OCI-LY7 (cell line): ENCODE results near the gene ST6GALNAC6. TPM values are rescaled to one million over a fixed set of nuclear protein-coding genes. Genes with fewer than 3 reads are reported as not detected.

Source experiments
- BruUV-seq: library from RNA; stranded (reverse); fragments of 400-500 nt; replicated peaks from 2 replicates; lab custom pipeline; 2021; lab: Mats Ljungman, UMichigan
- CTCF ChIA-PET: fragments of 300-600 bp; sonication (Branson Sonifier 250); formaldehyde crosslinking; loops from one replicate; lab custom pipeline; 2022; ENCODE audit warnings: antibody characterized with exemption; ENCODE audit not compliant: unreplicated experiment; lab: Charles Lee
- POLR2A ChIA-PET: fragments of 300-600 bp; sonication (Branson Sonifier 250); formaldehyde crosslinking; loops from one replicate; lab custom pipeline; 2022; ENCODE audit warnings: antibody characterized with exemption; lab: Charles Lee
- DNase-seq: peaks from one replicate; pipeline ENCODE4 v3.0.0-alpha.2; 2015; ENCODE audit warnings: low spot score
- H2AFZ ChIP-seq: fragments of 200-600 bp; sonication (generic), shearing (Covaris generic); 2 replicates; pipeline ENCODE4 v1.6.1; 2014; ENCODE audit warnings: mild to moderate bottlenecking, antibody characterized with exemption, low read length, moderate library complexity
- H3K27ac ChIP-seq: fragments of 200-600 bp; sonication (generic); 2 replicates; pipeline ENCODE4 v1.5.1; 2014; ENCODE audit warnings: mixed run types, low read depth, mild to moderate bottlenecking, moderate library complexity, low read length, inconsistent platforms; ENCODE audit not compliant: poor library complexity, severe bottlenecking
- H3K36me3 ChIP-seq: fragments of 200-600 bp; sonication (generic); 2 replicates; pipeline ENCODE4 v1.6.1; 2014; ENCODE audit warnings: mild to moderate bottlenecking, antibody characterized with exemption, low read length, moderate library complexity, mixed read lengths; ENCODE audit not compliant: insufficient read depth
- H3K4me1 ChIP-seq: fragments of 200-600 bp; sonication (generic); 2 replicates; pipeline ENCODE4 v1.5.1; 2014; ENCODE audit warnings: mild to moderate bottlenecking, low read length; ENCODE audit not compliant: insufficient read depth, poor library complexity, severe bottlenecking
- H3K4me2 ChIP-seq: fragments of 200-600 bp; sonication (generic); 2 replicates; pipeline ENCODE4 v1.6.1; 2014; ENCODE audit warnings: mild to moderate bottlenecking, low read length
- H3K4me3 ChIP-seq: fragments of 200-600 bp; sonication (generic); 2 replicates; pipeline ENCODE4 v1.5.1; 2014; ENCODE audit warnings: mild to moderate bottlenecking, low read depth, low read length; ENCODE audit not compliant: poor library complexity, severe bottlenecking
- H3K79me2 ChIP-seq: fragments of 200-600 bp; sonication (generic); 2 replicates; pipeline ENCODE4 v1.6.1; 2016; ENCODE audit warnings: low read depth, mild to moderate bottlenecking, low read length, moderate library complexity, mixed read lengths; ENCODE audit not compliant: insufficient read depth
- H3K9me2 ChIP-seq: fragments of 200-600 bp; sonication (generic); 2 replicates; pipeline ENCODE4 v1.6.1; 2016; ENCODE audit warnings: mild to moderate bottlenecking, low read length, mixed read lengths; ENCODE audit not compliant: insufficient read depth
- H3K9me3 ChIP-seq: fragments of 200-600 bp; sonication (generic); 2 replicates; pipeline ENCODE4 v1.6.1; 2014; ENCODE audit warnings: mild to moderate bottlenecking, mixed run types, low read length, mixed read lengths
- H4K20me1 ChIP-seq: fragments of 200-600 bp; sonication (generic); 2 replicates; pipeline ENCODE4 v1.6.1; 2014; ENCODE audit warnings: mild to moderate bottlenecking, antibody characterized with exemption, low read length, moderate library complexity, mixed read lengths; ENCODE audit not compliant: insufficient read depth
- EZH2phosphoT487 ChIP-seq: fragments of 200-600 bp; sonication (generic); IDR thresholded peaks from 2 replicates; pipeline ENCODE4 v1.6.1; 2018; ENCODE audit warnings: low read depth, borderline replicate concordance, mild to moderate bottlenecking, mixed run types, antibody characterized with exemption, low read length, moderate library complexity, mixed read lengths
- intact Hi-C: fragments of 100-400 bp; cut with micrococcal nuclease; formaldehyde crosslinking; loops from one replicate; pipeline ENCODE4 v1.10.0; 2022; ENCODE audit not compliant: unreplicated experiment
- total RNA-seq, 2 experiments: library from RNA; depleted of rRNA in 1 of 2; stranded (reverse); fragments of >200 nt in 1 of 2; shearing (Covaris generic) in 1 of 2; gene quantifications; 2 replicates each; pipeline ENCODE4 v1.2.3, GENCODE V29; 2014 to 2022
- TF ChIP-seq, protein P1 (sequence below): fragments of 200-600 bp; sonication (generic); conservative IDR thresholded peaks from 2 replicates; pipeline ENCODE4 v1.5.1; 2014; ENCODE audit warnings: mild to moderate bottlenecking, antibody characterized with exemption, low read length, moderate library complexity, mixed read lengths

The ST6GALNAC6 gene
- total RNA-seq, 2 experiments from 2014 or later: 43.7 to 51.3 TPM

GRCh38 chr9:127917603-127918002 lies 18.2 kb upstream of the ST6GALNAC6 start:
- H3K4me2 ChIP-seq: peak overlapping the region; percentile 91
- BruUV-seq: TSS peak; percentile 51
- DNase-seq: peak; percentile 94
- intact Hi-C loops: loop anchor here (2.0 to 5.0 kb wide), 3 partner anchors 47 to 131 kb away; partner anchors contain the start of genes CDK9 and FPGS
- H3K9me2 ChIP-seq: no peaks in the 10 kb centered on the region
- POLR2A ChIA-PET: interaction anchor here (1.0 to 1.3 kb wide), 5 partner anchors 10 to 110 kb away, joined by 3 to 5 read pairs (median 4); no protein-coding TSS in a partner anchor
- peaks cover 35% of the 10 kb centered on the region for H3K36me3 ChIP-seq
- H3K9me3 ChIP-seq: no peaks in the 10 kb centered on the region
- CTCF ChIA-PET: interaction anchor here (0.6 to 1.0 kb wide), 2 partner anchors 21 to 48 kb away, joined by 3 to 14 read pairs; no protein-coding TSS in a partner anchor
- TF ChIP-seq, protein P1, sequence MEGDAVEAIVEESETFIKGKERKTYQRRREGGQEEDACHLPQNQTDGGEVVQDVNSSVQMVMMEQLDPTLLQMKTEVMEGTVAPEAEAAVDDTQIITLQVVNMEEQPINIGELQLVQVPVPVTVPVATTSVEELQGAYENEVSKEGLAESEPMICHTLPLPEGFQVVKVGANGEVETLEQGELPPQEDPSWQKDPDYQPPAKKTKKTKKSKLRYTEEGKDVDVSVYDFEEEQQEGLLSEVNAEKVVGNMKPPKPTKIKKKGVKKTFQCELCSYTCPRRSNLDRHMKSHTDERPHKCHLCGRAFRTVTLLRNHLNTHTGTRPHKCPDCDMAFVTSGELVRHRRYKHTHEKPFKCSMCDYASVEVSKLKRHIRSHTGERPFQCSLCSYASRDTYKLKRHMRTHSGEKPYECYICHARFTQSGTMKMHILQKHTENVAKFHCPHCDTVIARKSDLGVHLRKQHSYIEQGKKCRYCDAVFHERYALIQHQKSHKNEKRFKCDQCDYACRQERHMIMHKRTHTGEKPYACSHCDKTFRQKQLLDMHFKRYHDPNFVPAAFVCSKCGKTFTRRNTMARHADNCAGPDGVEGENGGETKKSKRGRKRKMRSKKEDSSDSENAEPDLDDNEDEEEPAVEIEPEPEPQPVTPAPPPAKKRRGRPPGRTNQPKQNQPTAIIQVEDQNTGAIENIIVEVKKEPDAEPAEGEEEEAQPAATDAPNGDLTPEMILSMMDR: no peak
- TF ChIP-seq EZH2phosphoT487: no peak
- no peak overlapping the region for H2AFZ ChIP-seq
- no peaks in the 10 kb centered on the region for H4K20me1 ChIP-seq
- peaks cover 28% of the 10 kb centered on the region for H3K79me2 ChIP-seq
- peak overlapping the region; percentile 89 for H3K4me3 ChIP-seq
- peaks cover 58% of the 10 kb centered on the region for H3K4me1 ChIP-seq
- peak overlapping the region; percentile 89 for H3K27ac ChIP-seq

GRCh38 chr9:127916720-127917581 lies 17.5 kb upstream of the ST6GALNAC6 start, which contains the start of gene ST6GALNAC4:
Gene ST6GALNAC4 (minus strand): TSS chr9:127917041. CDS start chr9:127916419, 622 bp downstream.
- peak within 1 kb of the TSS; percentile 89 for H3K4me3 ChIP-seq
- H3K9me2 ChIP-seq: no peaks in the 10 kb centered on the region
- H3K4me2 ChIP-seq: peak within 1 kb of the TSS; percentile 96
- H3K9me3 ChIP-seq: no peaks in the 10 kb centered on the region
- H3K4me1 ChIP-seq: peaks cover 63% of the 10 kb centered on the region
- intact Hi-C loops: loop anchor here (2.0 to 5.0 kb wide), 2 partner anchors 115 to 130 kb away; partner anchors contain the start of genes CDK9 and FPGS
- H3K27ac ChIP-seq: peak within 1 kb of the TSS; percentile 91
- DNase-seq: peak; percentile 95
- no peak for TF ChIP-seq EZH2phosphoT487
- TF ChIP-seq, protein P1: no peak
- peaks cover 42% of the 10 kb centered on the region for H3K36me3 ChIP-seq
- H2AFZ ChIP-seq: no peak within 1 kb of the TSS
- no TSS peak for BruUV-seq
- ChIA-PET CTCF (interaction anchor here (0.6 to 1.0 kb wide), 4 partner anchors 13 to 47 kb away, joined by 3 to 14 read pairs (median 5); no protein-coding TSS in a partner anchor), POLR2A (interaction anchor here (0.6 to 3.4 kb wide), 9 partner anchors 9 to 374 kb away, joined by 3 to 22 read pairs (median 4); no protein-coding TSS in a partner anchor)
- H4K20me1 ChIP-seq: no peaks in the 10 kb centered on the region
- peaks cover 30% of the 10 kb centered on the region for H3K79me2 ChIP-seq
